ENCODE data around the gene LRRK1. TPM values are rescaled to one million over a fixed set of nuclear protein-coding genes. Genes with fewer than 3 reads are reported as not detected.

Gene LRRK1
- polyA plus RNA-seq, 2 of the 4 experiments (the other 2 are of a cell fraction), result 12.2 to 17.7 TPM

DNA sequence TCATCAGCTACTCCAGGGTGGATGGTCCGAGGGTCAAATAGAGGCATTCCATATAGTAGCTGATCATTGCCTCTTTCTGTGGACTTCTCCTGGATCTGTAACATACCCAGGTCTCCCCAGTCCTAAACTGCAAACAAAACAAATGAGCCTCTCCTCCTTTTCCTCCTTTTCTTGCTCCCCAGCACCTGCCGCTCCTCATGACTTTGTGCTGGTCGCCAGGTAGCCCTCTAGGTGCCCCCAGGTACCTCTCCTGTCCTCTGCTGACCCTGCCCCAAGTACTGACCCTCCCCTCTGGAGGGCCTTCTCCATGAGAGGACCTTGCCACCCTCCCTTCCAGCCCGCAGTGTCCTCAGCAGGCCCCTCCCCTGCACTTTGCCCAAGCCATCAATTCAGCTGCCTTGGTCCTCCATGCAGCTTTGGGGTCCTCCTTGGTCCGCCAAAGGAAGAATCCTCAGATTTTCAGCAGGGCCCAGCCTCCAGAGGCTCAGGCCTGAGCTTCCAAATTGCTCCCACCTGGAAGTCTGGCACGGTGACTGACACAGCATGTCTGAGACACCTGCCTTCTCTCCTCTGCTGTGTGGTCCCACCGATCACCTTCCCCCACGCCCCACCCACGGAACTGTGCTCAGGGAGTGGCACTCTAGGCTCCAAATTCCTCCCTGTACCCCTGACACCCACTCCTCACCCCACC lies 111.0 kb downstream of the LRRK1 start:
- peaks cover 13% of the 10 kb centered on the region; the same call in 2 of the 3 replicates for H3K9me3 ChIP-seq
- H3K4me3 ChIP-seq, result no peak overlapping the region
- H3K27ac ChIP-seq, result no peak overlapping the region
- TF ChIP-seq SMC3 (IDR thresholded peaks at IDR 0.05) (no peak), HEYL (CRISPR knock-in tag; IDR thresholded peaks at IDR 0.05) (no peak), EHMT2 (IDR thresholded peaks at IDR 0.05; ENCODE audit: low read depth) (no peak), RNF2 (IDR thresholded peaks at IDR 0.05; ENCODE audit: borderline replicate concordance, low read depth) (no peak), RCOR1 (IDR thresholded peaks at IDR 0.05; ENCODE audit: low read depth, low read length) (no peak), MAFK (IDR thresholded peaks at IDR 0.05; ENCODE audit: partially characterized antibody) (no peak), JUN (IDR thresholded peaks at IDR 0.05) (no peak), TFCP2L1 (CRISPR knock-in tag; IDR thresholded peaks at IDR 0.05) (no peak), HDAC2 (IDR thresholded peaks at IDR 0.05) (no peak)
- TF ChIP-seq, protein P1, sequence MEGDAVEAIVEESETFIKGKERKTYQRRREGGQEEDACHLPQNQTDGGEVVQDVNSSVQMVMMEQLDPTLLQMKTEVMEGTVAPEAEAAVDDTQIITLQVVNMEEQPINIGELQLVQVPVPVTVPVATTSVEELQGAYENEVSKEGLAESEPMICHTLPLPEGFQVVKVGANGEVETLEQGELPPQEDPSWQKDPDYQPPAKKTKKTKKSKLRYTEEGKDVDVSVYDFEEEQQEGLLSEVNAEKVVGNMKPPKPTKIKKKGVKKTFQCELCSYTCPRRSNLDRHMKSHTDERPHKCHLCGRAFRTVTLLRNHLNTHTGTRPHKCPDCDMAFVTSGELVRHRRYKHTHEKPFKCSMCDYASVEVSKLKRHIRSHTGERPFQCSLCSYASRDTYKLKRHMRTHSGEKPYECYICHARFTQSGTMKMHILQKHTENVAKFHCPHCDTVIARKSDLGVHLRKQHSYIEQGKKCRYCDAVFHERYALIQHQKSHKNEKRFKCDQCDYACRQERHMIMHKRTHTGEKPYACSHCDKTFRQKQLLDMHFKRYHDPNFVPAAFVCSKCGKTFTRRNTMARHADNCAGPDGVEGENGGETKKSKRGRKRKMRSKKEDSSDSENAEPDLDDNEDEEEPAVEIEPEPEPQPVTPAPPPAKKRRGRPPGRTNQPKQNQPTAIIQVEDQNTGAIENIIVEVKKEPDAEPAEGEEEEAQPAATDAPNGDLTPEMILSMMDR (IDR thresholded peaks at IDR 0.05), result no peak
- H3K4me1 ChIP-seq, result no peaks in the 10 kb centered on the region
- DNase-seq (ENCODE audit: low read depth in 1 of 2, low spot score in 1 of 2) (no peak), ATAC-seq (no peak; a peak in 1 of 6 replicates), FAIRE-seq (no peak)
- ChIA-PET CTCF (interaction anchor here (0.9 to 3.9 kb wide), 6 partner anchors 9 to 112 kb away, joined by 3 to 15 read pairs (median 5); no protein-coding TSS in a partner anchor), POLR2A (no interaction called here)
- H3K4me2 ChIP-seq, result no peak overlapping the region
- 84% methylated on average over 8 of the region's 9 CpGs for WGBS (ENCODE audit: missing lambda C conversion rate)

DNA sequence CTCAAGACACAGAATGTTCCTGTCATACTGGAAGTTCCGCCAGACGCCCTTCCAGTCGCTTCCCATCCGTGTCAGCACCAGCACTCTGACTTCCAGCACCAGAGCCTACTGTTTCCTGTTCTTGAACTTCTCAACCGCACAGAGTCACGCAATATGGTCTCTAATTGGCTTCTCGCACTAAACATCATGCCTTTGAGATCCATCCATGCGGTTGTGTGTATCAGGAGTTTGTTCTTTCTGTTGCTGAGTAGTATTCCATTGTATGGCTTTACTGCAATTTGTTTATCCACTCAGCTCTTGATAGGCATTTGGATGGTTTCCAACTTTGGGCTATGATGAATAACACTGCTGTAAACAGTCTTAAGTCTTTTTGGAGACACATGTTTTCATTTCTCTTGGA lies 112.1 kb downstream of the LRRK1 start:
- Histone ChIP-seq H3K4me3 (no peak overlapping the region), H3K4me2 (no peak overlapping the region), H3K9me3 (peaks cover 23% of the 10 kb centered on the region; the same call in 2 of the 3 replicates), H3K4me1 (no peaks in the 10 kb centered on the region), H3K27ac (no peak overlapping the region)
- DNase-seq (ENCODE audit: low read depth in 1 of 2, low spot score in 1 of 2) (no peak), FAIRE-seq (no peak), ATAC-seq (no peak)
- CTCF ChIA-PET, result interaction anchor here (1.6 to 3.9 kb wide), 4 partner anchors 10 to 23 kb away, joined by 5 to 15 read pairs (median 8); no protein-coding TSS in a partner anchor
- TF ChIP-seq NFE2L2 (conservative IDR thresholded peaks at IDR 0.05; ENCODE audit: low read length) (no peak), KDM1A (IDR thresholded peaks at IDR 0.05; ENCODE audit: low read depth) (no peak), ZSCAN20 (CRISPR knock-in tag; IDR thresholded peaks at IDR 0.05) (no peak), POLR2A (IDR thresholded peaks at IDR 0.05; ENCODE audit: low read length) (no peak), ELK1 (IDR thresholded peaks at IDR 0.05; ENCODE audit: low read depth, low read length) (no peak), RFX5 (IDR thresholded peaks at IDR 0.05) (no peak), FOSL2 (IDR thresholded peaks at IDR 0.05) (no peak), FOSL2 (CRISPR knock-in tag; IDR thresholded peaks at IDR 0.05) (no peak), CHD4 (IDR thresholded peaks at IDR 0.05; ENCODE audit: borderline replicate concordance) (no peak), ZC3H11A (IDR thresholded peaks at IDR 0.05) (no peak), NR3C1 (IDR thresholded peaks at IDR 0.05) (no peak), HEYL (CRISPR knock-in tag; IDR thresholded peaks at IDR 0.05) (no peak), KDM5A (IDR thresholded peaks at IDR 0.05) (no peak), POLR2AphosphoS2 (conservative IDR thresholded peaks at IDR 0.05; ENCODE audit: low read length) (no peak), RNF2 (IDR thresholded peaks at IDR 0.05; ENCODE audit: borderline replicate concordance, low read depth) (no peak)
- TF ChIP-seq, protein P2, sequence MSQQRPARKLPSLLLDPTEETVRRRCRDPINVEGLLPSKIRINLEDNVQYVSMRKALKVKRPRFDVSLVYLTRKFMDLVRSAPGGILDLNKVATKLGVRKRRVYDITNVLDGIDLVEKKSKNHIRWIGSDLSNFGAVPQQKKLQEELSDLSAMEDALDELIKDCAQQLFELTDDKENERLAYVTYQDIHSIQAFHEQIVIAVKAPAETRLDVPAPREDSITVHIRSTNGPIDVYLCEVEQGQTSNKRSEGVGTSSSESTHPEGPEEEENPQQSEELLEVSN (IDR thresholded peaks at IDR 0.05; ENCODE audit: borderline replicate concordance, low read depth), result no peak
- TF ChIP-seq, protein P3, sequence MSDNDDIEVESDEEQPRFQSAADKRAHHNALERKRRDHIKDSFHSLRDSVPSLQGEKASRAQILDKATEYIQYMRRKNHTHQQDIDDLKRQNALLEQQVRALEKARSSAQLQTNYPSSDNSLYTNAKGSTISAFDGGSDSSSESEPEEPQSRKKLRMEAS (IDR thresholded peaks at IDR 0.05), result no peak
- TF ChIP-seq, protein P4, sequence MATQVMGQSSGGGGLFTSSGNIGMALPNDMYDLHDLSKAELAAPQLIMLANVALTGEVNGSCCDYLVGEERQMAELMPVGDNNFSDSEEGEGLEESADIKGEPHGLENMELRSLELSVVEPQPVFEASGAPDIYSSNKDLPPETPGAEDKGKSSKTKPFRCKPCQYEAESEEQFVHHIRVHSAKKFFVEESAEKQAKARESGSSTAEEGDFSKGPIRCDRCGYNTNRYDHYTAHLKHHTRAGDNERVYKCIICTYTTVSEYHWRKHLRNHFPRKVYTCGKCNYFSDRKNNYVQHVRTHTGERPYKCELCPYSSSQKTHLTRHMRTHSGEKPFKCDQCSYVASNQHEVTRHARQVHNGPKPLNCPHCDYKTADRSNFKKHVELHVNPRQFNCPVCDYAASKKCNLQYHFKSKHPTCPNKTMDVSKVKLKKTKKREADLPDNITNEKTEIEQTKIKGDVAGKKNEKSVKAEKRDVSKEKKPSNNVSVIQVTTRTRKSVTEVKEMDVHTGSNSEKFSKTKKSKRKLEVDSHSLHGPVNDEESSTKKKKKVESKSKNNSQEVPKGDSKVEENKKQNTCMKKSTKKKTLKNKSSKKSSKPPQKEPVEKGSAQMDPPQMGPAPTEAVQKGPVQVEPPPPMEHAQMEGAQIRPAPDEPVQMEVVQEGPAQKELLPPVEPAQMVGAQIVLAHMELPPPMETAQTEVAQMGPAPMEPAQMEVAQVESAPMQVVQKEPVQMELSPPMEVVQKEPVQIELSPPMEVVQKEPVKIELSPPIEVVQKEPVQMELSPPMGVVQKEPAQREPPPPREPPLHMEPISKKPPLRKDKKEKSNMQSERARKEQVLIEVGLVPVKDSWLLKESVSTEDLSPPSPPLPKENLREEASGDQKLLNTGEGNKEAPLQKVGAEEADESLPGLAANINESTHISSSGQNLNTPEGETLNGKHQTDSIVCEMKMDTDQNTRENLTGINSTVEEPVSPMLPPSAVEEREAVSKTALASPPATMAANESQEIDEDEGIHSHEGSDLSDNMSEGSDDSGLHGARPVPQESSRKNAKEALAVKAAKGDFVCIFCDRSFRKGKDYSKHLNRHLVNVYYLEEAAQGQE (IDR thresholded peaks at IDR 0.05), result no peak
- TF ChIP-seq, protein P5, sequence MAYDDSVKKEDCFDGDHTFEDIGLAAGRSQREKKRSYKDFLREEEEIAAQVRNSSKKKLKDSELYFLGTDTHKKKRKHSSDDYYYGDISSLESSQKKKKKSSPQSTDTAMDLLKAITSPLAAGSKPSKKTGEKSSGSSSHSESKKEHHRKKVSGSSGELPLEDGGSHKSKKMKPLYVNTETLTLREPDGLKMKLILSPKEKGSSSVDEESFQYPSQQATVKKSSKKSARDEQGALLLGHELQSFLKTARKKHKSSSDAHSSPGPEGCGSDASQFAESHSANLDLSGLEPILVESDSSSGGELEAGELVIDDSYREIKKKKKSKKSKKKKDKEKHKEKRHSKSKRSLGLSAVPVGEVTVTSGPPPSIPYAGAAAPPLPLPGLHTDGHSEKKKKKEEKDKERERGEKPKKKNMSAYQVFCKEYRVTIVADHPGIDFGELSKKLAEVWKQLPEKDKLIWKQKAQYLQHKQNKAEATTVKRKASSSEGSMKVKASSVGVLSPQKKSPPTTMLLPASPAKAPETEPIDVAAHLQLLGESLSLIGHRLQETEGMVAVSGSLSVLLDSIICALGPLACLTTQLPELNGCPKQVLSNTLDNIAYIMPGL (CRISPR knock-in tag; IDR thresholded peaks at IDR 0.05; ENCODE audit: borderline replicate concordance), result no peak
- POLR2A ChIA-PET, result no interaction called here
- 97% methylated on average over 8 of the region's 8 CpGs for WGBS (ENCODE audit: missing lambda C conversion rate)

All from A549 (cell line).